ENCODE measurements around the gene PPP2R2D. TPM values are rescaled to one million over a fixed set of nuclear protein-coding genes. Genes with fewer than 3 reads are reported as not detected.

PPP2R2D gene
- total and polyA plus RNA-seq, 8 donors = 15.6 to 96.7 (median 36.9) TPM

DNA sequence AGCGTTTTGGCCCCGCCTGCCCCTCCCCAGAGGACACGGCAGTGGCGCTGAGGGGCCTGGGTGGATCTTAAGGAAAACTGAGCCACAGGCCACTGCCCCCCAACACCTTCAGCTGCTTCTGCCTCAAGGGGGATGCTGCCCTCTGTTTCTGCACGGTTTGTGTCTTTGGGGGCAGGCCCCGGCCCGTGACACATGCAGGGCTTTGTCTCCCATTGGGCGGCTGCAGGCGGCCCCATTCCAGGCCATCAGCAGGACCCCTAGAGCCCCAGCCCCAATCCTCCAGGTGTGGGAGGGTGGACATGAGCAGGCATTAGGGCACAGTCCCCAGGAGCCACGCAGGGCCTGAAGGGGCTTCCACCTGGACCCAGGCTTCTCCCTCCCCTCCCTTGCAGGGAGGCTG lies 25.3 kb upstream of the PPP2R2D start:
- peaks cover 0 to 9% (median 8%) of the 10 kb centered on the region in 4 donors for H3K4me1 ChIP-seq
- no peak overlapping the region for H3K27ac ChIP-seq
- TF ChIP-seq EP300 (IDR thresholded peaks at IDR 0.05) (no peak), POLR2A (IDR thresholded peaks at IDR 0.05) (no peak), POLR2AphosphoS5 (IDR thresholded peaks at IDR 0.05) (no peak)
- TF ChIP-seq, protein P1, sequence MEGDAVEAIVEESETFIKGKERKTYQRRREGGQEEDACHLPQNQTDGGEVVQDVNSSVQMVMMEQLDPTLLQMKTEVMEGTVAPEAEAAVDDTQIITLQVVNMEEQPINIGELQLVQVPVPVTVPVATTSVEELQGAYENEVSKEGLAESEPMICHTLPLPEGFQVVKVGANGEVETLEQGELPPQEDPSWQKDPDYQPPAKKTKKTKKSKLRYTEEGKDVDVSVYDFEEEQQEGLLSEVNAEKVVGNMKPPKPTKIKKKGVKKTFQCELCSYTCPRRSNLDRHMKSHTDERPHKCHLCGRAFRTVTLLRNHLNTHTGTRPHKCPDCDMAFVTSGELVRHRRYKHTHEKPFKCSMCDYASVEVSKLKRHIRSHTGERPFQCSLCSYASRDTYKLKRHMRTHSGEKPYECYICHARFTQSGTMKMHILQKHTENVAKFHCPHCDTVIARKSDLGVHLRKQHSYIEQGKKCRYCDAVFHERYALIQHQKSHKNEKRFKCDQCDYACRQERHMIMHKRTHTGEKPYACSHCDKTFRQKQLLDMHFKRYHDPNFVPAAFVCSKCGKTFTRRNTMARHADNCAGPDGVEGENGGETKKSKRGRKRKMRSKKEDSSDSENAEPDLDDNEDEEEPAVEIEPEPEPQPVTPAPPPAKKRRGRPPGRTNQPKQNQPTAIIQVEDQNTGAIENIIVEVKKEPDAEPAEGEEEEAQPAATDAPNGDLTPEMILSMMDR (IDR thresholded peaks at IDR 0.05) = no peak
- no peak overlapping the region for H3K4me3 ChIP-seq
- intact Hi-C loops (cut with DNase I; ENCODE audit: low total_unique reads) = no loop called here
- DNase-seq = no peak
- no peaks in the 10 kb centered on the region for H3K36me3 ChIP-seq
- WGBS, 5 donors = 47 to 57% (median 52%) methylated on average over 5 to 10 of the region's 10 CpGs
- peaks cover 0 to 3% (median 0%) of the 10 kb centered on the region in 4 donors for H3K9me3 ChIP-seq
- H3K27me3 ChIP-seq = peaks cover 0 to 59% (median 30%) of the 10 kb centered on the region in 3 donors

DNA sequence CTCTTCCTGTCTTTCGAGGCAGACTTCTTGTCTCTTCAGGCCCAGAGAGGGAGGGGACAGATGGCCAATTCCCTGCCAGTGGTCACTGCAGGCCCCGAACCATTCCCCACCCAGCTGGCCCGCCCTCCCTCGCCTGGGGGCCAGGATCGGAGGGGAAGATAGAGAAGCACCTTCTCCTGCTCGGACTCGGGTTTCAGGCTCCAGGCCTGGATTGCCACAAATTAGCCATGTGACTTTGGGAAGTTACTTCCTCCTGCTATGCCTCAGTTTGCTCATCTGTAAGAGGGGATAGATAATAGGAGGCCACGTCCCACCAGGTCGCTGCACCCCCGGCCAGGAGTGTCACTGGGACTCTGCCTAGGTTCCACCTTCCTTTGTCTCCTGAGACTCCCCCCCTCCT lies 24.8 kb upstream of the PPP2R2D start:
- TF ChIP-seq EP300 (IDR thresholded peaks at IDR 0.05) = no peak
- TF ChIP-seq, protein P1 (IDR thresholded peaks at IDR 0.05) = no peak
- TF ChIP-seq POLR2A (IDR thresholded peaks at IDR 0.05) = no peak
- TF ChIP-seq POLR2AphosphoS5 (IDR thresholded peaks at IDR 0.05) = no peak
- 54 to 63% (median 55%) methylated on average over 10 of the region's 10 CpGs for WGBS, 5 donors
- Histone ChIP-seq H3K27ac (no peak overlapping the region), H3K27me3 (peaks cover 0 to 60% (median 29%) of the 10 kb centered on the region in 3 donors), H3K36me3 (no peaks in the 10 kb centered on the region), H3K4me1 (peaks cover 0 to 9% (median 8%) of the 10 kb centered on the region in 4 donors), H3K4me3 (no peak overlapping the region), H3K9me3 (peaks cover 0 to 3% (median 0%) of the 10 kb centered on the region in 4 donors)
- intact Hi-C loops (cut with DNase I; ENCODE audit: low total_unique reads) = no loop called here
- DNase-seq = no peak

DNA sequence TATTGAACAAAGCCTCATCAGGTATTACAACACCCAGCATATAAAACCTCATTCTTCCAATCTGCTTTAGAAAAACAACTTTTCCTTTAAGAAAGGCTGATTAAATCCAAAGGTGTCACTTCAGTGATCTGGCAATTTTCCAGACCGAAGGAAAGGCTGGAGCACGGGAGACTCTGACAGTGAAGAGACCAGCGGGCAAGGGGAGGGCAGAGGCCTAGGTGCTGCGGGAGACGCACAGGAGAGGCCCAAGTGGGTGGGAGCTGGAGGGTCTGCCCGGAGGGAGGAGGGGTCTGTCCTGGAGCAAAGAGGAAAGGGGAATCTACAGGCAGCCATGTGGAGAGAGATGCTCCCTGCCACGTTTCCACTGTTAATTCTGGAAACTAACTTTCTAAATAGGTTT lies 24.3 kb upstream of the PPP2R2D start:
- intact Hi-C loops (cut with DNase I; ENCODE audit: low total_unique reads) = no loop called here
- H3K27me3 ChIP-seq = peaks cover 0 to 58% (median 29%) of the 10 kb centered on the region in 3 donors
- H3K4me3 ChIP-seq = no peak overlapping the region
- WGBS, 5 donors = 30 to 43% (median 32%) methylated on average over 7 of the region's 7 CpGs
- H3K9me3 ChIP-seq = peaks cover 0 to 3% (median 0%) of the 10 kb centered on the region in 4 donors
- no peak for DNase-seq
- no peak overlapping the region for H3K27ac ChIP-seq
- no peaks in the 10 kb centered on the region for H3K36me3 ChIP-seq
- TF ChIP-seq POLR2AphosphoS5 (IDR thresholded peaks at IDR 0.05) = no peak
- TF ChIP-seq EP300 (IDR thresholded peaks at IDR 0.05) = no peak
- no peak for TF ChIP-seq POLR2A (IDR thresholded peaks at IDR 0.05)
- TF ChIP-seq, protein P1 (IDR thresholded peaks at IDR 0.05) = no peak
- peaks cover 0 to 9% (median 8%) of the 10 kb centered on the region in 4 donors for H3K4me1 ChIP-seq

DNA sequence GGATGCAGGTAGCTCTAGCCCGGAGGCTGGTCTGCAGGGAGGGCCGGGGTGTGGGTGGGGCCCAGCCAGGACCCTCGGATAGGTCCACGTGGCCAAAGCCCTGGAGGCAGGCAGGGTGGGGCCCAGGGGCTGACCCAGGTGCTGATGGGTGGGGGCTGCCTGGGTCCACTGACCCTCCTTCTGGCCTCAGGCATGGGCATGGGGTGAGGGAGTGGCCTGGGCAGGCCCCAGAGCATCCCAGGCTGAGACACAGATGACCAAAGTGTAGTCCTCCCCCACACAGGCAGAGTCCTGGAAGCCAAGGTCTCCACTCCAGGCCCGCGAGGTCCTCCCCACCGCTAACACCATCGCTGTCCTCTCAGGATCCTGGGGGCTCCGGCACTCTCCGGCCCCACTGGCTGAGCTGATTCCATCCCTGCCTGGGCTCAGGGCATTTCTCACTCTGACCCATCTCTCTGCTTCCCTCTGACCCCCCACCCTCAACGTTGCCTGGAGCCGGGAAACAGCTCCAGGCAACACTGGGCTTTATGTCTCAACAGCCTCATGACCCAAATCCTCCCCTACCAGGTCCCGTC lies 20.7 kb upstream of the PPP2R2D start:
- WGBS, 5 donors = 72 to 88% (median 81%) methylated on average over 8 to 13 of the region's 13 CpGs
- peaks cover 0 to 3% (median 0%) of the 10 kb centered on the region in 4 donors for H3K9me3 ChIP-seq
- H3K27ac ChIP-seq = no peak overlapping the region
- H3K4me1 ChIP-seq = peaks cover under 1 to 5% (median 3%) of the 10 kb centered on the region in 4 donors
- intact Hi-C loops (cut with DNase I; ENCODE audit: low total_unique reads) = no loop called here
- no peaks in the 10 kb centered on the region for H3K36me3 ChIP-seq
- DNase-seq = no peak
- TF ChIP-seq EP300 (IDR thresholded peaks at IDR 0.05) (no peak), POLR2A (IDR thresholded peaks at IDR 0.05) (no peak), POLR2AphosphoS5 (IDR thresholded peaks at IDR 0.05) (no peak)
- TF ChIP-seq, protein P1 (IDR thresholded peaks at IDR 0.05) = no peak
- peaks cover 0 to 35% (median 14%) of the 10 kb centered on the region in 3 donors for H3K27me3 ChIP-seq
- H3K4me3 ChIP-seq = no peak overlapping the region

All from stomach (tissue), 9 donors.